Neural progenitor cell (in vitro differentiated cells): ENCODE measurements around the gene FGFBP3.

ENCODE experiments used
- EZH2 ChIP-seq: fragments of 200-600 bp; sonication (generic); IDR thresholded peaks from 2 replicates; pipeline ENCODE4 v1.6.1; 2017; ENCODE audit warnings: antibody characterized with exemption, mild to moderate bottlenecking, moderate library complexity
- TF ChIP-seq, protein P1 (sequence below): fragments of 200-600 bp; sonication (generic); IDR thresholded peaks from 2 replicates; pipeline ENCODE4 v1.5.1; 2017; ENCODE audit warnings: antibody characterized with exemption, mild to moderate bottlenecking

GRCh38 chr10:91887272-91888076, 21.8 kb downstream of the FGFBP3 start:
- TF ChIP-seq, protein P1, sequence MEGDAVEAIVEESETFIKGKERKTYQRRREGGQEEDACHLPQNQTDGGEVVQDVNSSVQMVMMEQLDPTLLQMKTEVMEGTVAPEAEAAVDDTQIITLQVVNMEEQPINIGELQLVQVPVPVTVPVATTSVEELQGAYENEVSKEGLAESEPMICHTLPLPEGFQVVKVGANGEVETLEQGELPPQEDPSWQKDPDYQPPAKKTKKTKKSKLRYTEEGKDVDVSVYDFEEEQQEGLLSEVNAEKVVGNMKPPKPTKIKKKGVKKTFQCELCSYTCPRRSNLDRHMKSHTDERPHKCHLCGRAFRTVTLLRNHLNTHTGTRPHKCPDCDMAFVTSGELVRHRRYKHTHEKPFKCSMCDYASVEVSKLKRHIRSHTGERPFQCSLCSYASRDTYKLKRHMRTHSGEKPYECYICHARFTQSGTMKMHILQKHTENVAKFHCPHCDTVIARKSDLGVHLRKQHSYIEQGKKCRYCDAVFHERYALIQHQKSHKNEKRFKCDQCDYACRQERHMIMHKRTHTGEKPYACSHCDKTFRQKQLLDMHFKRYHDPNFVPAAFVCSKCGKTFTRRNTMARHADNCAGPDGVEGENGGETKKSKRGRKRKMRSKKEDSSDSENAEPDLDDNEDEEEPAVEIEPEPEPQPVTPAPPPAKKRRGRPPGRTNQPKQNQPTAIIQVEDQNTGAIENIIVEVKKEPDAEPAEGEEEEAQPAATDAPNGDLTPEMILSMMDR = no peak
- no peak for TF ChIP-seq EZH2
